Activated CD4-positive, alpha-beta T cell treated with anti-CD3 and anti-CD28 coated beads for 36 hours (primary cell): Measurements from ENCODE around the gene ACTR5. TPM values are rescaled to one million over a fixed set of nuclear protein-coding genes. Genes with fewer than 3 reads are reported as not detected.

Experiments
- ATAC-seq: fragments of 200-7000 bp; cut with Tn5 transposase; one replicate; pipeline ENCODE4 v1.10.0; 2021; ENCODE audit warnings: mild to moderate bottlenecking, moderate library complexity
- CTCF ChIA-PET: fragments of 350-600 bp; sonication (Branson Sonifier 250); formaldehyde crosslinking; loops from one replicate; lab custom pipeline; 2021; ENCODE audit warnings: antibody characterized with exemption; lab: Charles Lee
- POLR2A ChIA-PET: fragments of 350-600 bp; sonication (Branson Sonifier 250); formaldehyde crosslinking; loops from one replicate; lab custom pipeline; 2021; ENCODE audit warnings: antibody characterized with exemption, inconsistent platforms; lab: Charles Lee
- DNase-seq: peaks from one replicate; pipeline ENCODE4 v3.0.0-alpha.2; 2020
- H3K27ac Mint-ChIP-seq: one replicate; pipeline ENCODE4 v1.8.0; 2021; ENCODE audit warnings: mixed read lengths
- H3K27me3 Mint-ChIP-seq: one replicate; pipeline ENCODE4 v1.8.0; 2021; ENCODE audit warnings: mixed read lengths
- H3K36me3 Mint-ChIP-seq: one replicate; pipeline ENCODE4 v1.8.0; 2021; ENCODE audit warnings: low read depth, mixed read lengths
- H3K4me1 Mint-ChIP-seq: one replicate; pipeline ENCODE4 v1.8.0; 2021; ENCODE audit warnings: mixed read lengths
- H3K4me3 Mint-ChIP-seq: one replicate; pipeline ENCODE4 v1.8.0; 2021; ENCODE audit warnings: mild to moderate bottlenecking, moderate library complexity, mixed read lengths
- H3K9me3 Mint-ChIP-seq: one replicate; pipeline ENCODE4 v1.8.0; 2021; ENCODE audit warnings: low read depth, mixed read lengths
- intact Hi-C, 2 experiments: fragments of 100-400 bp; cut with DNase I in 1 of 2; cut with micrococcal nuclease in 1 of 2; formaldehyde crosslinking; loops; one replicate each; pipeline versions ENCODE4 v1.14.2 to v1.15.1; 2022 to 2024; cut with DNase I, micrococcal nuclease
- total RNA-seq, 2 experiments: library from RNA; stranded (reverse); gene quantifications; one replicate each; pipeline ENCODE4 v1.2.3, GENCODE V29; 2021

The ACTR5 gene
- total RNA-seq, 2 experiments from 2014 or later, result 6.3 to 8.4 TPM

DNA sequence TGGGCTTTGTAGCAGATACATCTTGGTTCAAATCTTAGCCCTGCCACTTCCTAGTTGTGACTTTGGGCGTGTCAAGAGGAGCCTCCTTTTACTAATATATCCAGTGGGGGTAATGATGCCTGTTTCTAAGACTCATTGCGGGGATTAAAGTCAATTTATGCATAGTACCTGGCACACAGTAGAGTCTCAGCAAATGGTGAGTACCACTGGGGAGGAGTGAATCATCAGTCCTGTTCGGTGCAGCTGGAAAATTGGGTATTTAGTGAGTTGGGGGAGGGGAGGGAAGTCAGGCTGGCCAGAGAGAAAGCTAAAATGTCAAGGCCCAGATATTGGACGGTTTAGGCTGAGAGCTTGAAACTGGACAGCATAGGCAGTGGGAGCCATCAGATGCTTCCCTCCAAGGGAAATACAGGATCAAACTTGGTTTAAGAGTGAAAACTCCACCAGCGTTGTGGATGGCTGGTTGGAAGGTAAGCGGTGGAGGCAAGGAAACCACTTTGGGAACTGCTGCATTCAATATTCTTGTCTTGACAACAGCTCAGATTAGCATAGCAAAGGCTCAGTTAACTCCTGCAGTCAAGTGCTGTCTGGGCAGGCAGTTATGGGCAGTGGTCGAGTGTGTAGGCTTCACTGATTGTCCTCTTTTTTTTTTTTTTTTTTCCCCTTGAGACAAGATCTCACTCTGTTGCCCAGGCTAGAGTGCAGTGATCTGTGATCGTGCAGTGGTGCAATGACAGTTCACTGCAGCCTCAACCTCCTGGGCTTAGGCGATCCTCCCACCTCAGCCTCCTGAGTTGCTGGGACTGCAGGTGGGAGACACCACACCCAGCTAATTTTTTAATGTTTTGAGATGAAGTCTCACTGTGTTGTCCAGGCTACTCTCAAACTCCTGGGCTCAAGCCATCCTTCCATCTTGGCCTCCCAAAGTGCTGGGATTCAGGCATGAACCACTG lies 70.1 kb downstream of the ACTR5 start:
- POLR2A ChIA-PET, result no interaction called here
- CTCF ChIA-PET, result interaction anchor here (0.5 to 1.9 kb wide), 8 partner anchors 10 to 373 kb away, joined by 3 to 5 read pairs (median 3); no protein-coding TSS in a partner anchor
- DNase-seq (no peak), ATAC-seq (peak; percentile 59)
- peak overlapping the region; percentile 40 for H3K27ac Mint-ChIP-seq
- intact Hi-C loops, result no loop called here
- H3K27me3 Mint-ChIP-seq, result no peaks in the 10 kb centered on the region
- H3K9me3 Mint-ChIP-seq, result no peaks in the 10 kb centered on the region
- no peak overlapping the region for H3K4me3 Mint-ChIP-seq
- peaks cover 67% of the 10 kb centered on the region for H3K4me1 Mint-ChIP-seq
- H3K36me3 Mint-ChIP-seq, result peaks cover 69% of the 10 kb centered on the region

Other genes starting within 250 kb of the ACTR5 start
- not detected for gene ADIG, start 167.3 kb upstream of the ACTR5 start, total RNA-seq
- not detected for gene ARHGAP40, start 146.7 kb upstream of the ACTR5 start, total RNA-seq
- not detected for gene SLC32A1, start 24.0 kb upstream of the ACTR5 start, total RNA-seq
- 10 to 100 TPM; 78.8 to 84.0 TPM for gene PPP1R16B, start 57.2 kb downstream of the ACTR5 start, total RNA-seq
- gene FAM83D, start 178.0 kb downstream of the ACTR5 start, total RNA-seq, result 10 to 100 TPM; 10.5 to 12.4 TPM
- 10 to 100 TPM in 1 of 2 experiments, 1 to 10 TPM in 1; 8.7 to 12.0 TPM for gene DHX35, start 213.9 kb downstream of the ACTR5 start, total RNA-seq